Fibroblast of skin of right quadriceps (primary cell): Measurements from ENCODE around the gene CMYA5.
"Not testable (repeated sequence)": the region's sequence is repeated elsewhere in the genome, so short reads cannot be mapped to it uniquely, and the experiment has no call there.

ENCODE experiments used
- DNase-seq: peaks from one replicate; pipeline ENCODE4 v3.0.0-alpha.2; 2013

CMYA5 gene

DNA sequence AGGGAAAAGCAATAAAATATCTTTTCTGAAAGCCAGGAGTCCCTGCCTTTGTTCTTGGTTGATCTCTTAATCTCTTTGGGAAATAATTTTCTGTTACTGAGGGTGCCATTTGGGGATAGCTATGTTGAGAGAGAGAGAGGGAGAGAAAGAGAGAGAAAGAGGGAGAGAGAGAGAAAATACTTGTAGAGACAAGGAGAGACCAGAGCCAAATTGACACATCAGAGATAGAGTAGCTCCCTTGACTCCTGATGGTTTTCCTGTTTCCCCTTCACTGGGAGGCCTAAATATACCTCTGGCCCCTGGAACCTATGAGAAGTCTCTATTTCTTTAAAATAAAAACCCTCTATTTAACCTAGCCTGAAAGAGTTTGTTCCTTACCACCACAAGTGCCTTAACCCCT is 14.9 kb downstream of the CMYA5 start:
- DNase-seq, result no peak

DNA sequence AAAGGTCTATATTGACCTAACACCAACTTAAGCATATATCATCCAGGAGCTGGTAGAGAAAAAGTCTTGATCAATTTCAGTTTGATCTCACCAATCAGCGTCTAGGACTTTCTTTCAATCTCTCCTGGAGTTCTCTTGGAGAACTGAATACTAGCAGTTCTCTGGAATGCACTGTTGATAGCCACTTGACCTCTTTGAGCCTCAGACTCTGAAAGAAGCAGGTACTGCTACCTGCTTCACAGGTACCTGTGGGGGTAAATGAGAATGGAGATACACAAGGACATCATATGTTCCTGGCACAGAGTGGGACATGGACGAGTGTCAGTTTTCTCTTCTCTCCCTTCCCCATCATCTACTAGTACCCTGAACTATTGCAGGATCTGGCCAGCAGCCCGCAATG is 16.0 kb downstream of the CMYA5 start:
- DNase-seq, result no peak

DNA sequence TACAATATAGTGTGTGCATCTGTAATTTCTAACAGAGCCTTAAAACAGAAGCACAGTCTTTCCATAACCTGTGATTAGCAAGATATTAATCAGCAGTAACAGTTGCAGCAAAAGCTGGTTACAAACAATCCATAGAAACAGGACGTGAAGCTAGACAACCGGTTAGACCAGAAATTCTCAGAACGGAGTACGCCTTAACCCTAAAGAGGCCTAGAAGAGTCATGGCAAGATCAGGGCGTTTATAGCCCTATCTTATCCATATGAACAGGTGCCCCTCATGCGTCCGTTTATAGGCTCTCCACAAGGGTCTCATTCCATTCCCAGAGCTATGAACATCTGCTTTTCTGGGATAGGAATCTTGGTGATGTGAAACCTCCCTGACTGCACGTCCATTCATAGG is 16.7 kb downstream of the CMYA5 start:
- not testable (repeated sequence) for DNase-seq

DNA sequence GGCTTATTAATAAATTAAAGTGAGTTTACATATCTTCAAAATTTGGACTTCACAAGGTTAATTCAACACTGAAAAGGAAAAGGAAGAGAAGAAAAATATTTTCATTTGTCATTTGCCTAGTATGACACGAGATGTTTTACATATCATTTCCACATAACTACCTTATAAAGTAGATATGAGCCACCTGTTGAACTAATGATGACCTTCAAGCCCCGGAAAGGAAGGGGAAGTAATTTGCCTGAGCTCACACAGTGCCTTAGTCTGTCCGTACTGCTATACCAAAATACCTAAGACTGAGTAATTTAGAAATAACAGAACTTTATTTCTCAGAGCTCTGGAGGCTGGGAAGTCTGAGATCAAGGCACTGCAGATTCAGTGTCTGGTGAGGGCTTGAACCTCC is 17.9 kb downstream of the CMYA5 start:
- DNase-seq, result no peak

DNA sequence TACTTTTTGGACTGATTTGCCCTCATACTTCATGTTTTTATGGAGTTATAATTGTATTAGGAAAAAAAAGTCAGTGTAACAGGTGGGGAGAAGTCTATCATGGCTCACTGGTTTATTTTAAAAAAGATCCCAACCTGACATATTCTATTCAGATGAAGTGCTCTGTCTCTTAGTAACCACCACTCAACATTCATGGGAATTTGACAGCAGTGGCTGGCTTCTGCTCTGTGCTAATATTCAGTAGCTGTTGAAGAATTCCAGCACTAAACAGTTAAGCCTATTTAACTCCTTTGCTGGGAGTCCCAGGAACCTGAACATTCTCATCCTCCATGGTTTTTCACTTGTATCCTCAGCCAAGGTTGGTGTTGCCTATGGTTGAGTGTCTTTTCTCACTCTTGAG is 23.1 kb downstream of the CMYA5 start:
- no peak for DNase-seq

- no peak for DNase-seq
Measured at GRCh38 chr5:79713727-79714126, 24.1 kb downstream of the CMYA5 start.

GRCh38 chr5:79716839-79717238 is 27.2 kb downstream of the CMYA5 start:
- no peak for DNase-seq

DNA sequence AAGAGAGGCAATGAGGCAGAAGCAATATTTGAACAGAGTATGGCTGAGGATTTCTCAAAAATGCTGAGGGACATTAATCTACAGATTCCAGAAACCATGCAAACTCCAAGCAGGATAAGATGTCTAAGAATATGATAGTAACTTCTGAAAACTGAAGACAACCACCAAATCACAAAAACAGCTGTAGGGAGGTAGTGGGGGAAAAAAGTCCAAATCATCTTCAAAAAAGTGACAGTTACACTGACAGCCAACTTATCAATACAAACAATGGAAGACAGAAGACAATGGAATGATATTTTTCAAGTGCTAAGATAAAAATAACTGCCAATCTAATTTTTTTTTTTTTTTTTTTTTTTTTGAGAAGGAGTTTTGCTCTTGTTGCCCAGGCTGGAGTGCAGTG is 30.5 kb downstream of the CMYA5 start:
- no peak for DNase-seq

DNA sequence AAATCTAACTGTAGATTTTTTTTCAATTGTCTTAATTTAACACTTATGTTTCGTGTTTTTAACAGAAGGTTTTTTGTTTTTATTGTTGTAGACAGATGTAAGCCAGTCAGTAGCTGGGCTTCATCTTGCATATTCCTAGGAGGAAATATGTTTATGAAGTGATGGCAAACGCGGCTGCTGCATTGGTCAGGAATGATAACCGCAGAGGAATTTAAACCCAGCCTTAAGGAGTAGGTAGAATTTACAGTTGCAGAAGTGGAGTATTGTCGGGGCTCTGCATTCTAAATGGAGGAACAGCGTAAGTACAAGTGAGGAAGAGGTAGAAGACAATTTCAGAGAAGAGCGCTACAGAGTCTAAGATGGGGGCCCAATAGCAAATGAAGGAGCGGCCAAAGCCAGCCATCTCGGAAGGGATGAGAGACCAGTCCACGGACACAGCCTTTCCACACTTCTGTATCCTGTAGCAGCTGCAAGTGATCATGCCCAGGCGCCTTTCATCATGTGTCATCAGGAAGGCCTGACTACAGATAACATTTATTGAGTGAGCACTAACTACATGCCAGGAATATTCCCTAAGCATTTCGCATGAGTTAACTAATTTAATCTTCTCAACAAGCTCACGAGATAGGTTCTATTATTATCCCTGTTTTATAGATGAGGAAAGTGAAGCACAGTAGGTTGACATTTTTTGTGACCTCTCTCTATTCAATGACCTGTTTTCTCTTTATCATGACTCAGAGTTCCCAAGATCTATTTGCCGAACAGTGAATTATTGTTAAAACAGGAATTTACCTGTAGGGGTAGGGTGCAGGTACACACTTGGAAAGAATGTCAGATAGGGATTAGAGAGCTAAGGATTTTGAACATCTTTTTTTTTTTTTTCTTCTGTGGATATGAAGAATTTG is 38.1 kb downstream of the CMYA5 start:
- peak; percentile 50 for DNase-seq

- peak; percentile 15 for DNase-seq
Measured at GRCh38 chr5:79728396-79728795, 38.8 kb downstream of the CMYA5 start.

GRCh38 chr5:79729679-79730078 is 40.0 kb downstream of the CMYA5 start:
- DNase-seq, result no peak

DNA sequence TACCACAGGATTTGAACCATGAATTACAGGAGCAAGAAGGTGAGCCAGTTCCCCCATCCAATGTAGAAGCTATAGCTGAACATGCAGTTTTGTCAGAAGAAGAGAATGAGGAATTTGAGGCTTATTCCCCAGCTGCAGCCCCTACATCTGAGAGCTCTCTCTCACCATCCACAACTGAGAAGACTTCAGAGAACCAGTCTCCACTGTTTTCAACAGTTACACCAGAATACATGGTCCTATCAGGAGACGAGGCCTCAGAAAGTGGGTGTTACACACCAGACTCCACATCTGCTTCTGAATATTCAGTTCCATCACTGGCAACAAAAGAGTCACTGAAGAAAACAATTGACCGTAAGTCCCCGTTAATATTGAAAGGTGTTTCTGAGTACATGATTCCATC is 40.9 kb downstream of the CMYA5 start:
- no peak for DNase-seq

GRCh38 chr5:79731775-79732174 is 42.1 kb downstream of the CMYA5 start:
- DNase-seq, result no peak

DNA sequence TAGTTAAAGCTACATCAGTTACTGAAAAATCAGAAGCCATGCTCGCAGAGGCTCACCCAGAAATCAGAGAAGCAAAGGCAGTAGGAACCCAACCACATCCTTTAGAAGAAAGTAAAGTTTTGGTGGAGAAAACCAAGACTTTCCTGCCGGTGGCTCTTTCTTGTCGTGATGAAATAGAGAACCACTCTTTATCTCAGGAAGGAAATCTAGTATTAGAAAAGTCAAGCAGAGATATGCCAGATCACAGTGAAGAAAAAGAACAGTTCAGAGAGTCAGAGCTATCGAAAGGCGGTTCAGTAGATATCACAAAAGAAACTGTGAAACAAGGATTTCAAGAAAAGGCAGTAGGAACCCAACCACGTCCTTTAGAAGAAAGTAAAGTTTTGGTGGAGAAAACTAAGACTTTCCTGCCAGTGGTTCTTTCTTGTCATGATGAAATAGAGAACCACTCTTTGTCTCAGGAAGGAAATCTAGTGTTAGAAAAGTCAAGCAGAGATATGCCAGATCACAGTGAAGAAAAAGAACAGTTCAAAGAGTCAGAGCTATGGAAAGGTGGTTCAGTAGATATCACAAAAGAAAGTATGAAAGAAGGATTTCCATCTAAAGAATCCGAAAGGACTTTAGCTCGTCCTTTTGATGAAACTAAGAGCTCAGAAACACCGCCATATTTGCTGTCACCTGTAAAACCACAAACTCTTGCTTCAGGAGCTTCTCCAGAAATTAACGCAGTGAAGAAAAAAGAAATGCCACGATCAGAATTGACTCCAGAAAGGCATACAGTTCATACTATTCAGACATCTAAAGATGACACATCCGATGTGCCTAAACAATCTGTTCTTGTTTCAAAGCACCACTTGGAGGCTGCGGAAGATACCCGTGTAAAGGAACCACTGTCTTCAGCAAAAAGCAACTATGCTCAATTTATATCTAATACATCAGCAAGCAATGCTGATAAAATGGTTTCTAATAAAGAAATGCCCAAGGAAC is 47.2 kb downstream of the CMYA5 start:
- DNase-seq, result no peak

DNA sequence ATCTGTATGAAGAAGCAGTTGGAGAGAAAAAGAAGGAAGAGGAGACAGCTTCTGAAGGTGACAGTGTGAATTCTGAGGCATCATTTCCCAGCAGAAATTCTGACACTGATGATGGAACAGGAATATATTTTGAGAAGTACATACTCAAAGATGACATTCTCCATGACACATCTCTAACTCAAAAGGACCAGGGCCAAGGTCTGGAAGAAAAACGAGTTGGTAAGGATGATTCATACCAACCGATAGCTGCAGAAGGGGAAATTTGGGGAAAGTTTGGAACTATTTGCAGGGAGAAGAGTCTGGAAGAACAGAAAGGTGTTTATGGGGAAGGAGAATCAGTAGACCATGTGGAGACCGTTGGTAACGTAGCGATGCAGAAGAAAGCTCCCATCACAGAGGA is 48.7 kb downstream of the CMYA5 start:
- no peak for DNase-seq

DNA sequence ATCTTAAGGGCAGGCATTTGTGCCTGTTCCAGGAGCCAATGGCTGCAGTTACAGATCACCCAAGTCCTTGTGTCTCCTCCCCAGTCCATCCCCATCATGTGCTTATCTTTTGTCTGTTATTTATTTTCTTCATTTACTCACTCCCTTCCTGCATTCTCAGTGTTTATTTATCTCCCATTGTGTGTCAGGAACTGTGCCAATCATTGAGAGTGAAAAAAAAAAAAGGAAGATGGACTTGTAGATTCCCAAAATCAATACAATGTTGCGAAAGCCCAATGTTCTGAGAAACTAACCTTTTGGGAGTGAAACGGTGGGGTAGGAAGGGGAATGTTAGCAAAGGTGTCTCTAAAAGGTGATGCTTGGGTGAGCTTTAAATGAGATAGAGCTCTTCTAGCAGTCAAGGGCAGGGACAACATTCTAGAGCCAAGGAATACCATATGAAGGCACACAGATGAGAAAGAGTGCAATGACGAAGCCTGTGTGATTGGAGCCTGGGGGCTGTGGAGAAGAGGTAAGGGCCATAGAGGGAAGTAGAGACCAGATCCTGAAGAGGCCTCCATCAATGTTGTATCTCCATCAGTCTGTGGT is 53.0 kb downstream of the CMYA5 start:
- no peak for DNase-seq

DNA sequence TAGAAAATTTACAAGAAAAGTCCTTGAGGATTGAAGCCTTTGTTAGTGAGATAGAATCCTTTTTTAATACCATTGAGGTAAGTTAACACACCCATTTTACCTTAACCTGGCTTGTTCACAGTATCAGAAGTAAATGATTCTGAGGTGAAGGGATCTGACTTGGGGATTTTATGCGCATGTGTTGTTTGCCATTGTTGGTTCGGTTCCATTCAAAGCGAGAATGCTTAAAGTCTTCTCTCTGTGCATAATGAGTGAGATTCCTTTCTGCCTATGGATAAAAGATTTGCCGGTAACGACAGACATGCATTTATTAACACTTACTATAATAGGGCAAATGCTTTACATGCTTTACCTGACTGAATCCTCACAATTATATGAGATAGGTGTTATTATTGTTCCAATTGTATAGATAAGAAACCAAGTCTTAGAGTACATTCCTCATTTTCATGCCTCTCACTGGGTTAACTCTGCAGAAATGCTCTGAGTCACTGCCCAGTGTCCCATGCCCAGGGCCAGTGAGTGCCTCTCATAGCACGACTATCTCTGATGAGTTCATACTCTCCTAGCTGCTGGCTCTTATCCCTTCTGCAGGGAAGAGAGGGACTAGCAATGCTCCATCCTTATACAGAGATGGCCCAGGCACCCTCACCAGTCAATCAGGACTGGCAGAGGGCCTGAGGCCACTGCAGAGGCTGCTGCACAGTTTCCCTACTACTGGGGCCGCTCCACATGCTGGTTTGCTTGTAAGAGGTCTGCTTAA is 54.4 kb downstream of the CMYA5 start:
- DNase-seq, result peak; percentile 2

GRCh38 chr5:79745255-79745654 is 55.6 kb downstream of the CMYA5 start:
- DNase-seq, result no peak

DNA sequence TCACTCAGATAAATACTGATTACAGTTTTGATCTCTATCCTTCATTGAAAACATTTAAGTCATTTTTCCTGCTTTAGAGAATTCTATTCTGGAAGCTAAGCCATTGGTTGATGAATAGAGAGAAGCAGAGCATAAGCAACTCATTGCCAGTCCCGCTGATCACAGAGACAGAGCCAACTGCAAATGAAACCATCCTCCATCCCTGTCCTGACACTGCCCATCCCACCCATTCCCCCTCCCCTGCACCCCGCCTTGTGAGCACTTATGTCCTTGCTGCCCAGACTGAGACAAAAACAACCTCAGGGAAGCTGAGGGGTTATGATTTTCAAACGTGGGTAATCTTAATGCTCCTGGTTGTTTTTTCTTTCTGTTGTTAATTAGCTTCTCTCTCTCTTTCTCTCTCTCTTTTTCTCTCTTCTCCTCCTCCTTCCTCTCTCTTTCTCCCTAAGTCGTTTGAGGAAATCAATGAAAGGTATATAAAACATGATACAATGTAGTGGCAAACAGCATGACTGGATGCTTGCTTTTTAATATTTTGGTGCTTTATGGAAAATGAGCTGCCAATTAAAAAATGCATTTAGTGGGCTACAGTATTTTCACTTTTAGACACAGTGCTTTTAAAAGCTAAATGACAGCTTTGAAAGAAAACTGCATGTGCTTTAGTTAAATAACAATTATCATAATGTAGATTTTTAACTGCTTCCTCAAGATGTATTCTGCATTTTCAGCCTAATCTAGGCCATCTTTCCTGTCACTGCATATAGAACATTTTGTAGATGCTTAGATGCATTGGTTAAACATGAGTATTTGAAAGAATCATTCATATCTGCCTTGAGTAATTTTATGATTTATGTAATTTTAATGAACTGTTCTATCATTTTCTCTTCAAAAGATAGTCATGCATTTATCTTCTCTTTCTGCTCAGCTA is 57.3 kb downstream of the CMYA5 start:
- no peak for DNase-seq

DNA sequence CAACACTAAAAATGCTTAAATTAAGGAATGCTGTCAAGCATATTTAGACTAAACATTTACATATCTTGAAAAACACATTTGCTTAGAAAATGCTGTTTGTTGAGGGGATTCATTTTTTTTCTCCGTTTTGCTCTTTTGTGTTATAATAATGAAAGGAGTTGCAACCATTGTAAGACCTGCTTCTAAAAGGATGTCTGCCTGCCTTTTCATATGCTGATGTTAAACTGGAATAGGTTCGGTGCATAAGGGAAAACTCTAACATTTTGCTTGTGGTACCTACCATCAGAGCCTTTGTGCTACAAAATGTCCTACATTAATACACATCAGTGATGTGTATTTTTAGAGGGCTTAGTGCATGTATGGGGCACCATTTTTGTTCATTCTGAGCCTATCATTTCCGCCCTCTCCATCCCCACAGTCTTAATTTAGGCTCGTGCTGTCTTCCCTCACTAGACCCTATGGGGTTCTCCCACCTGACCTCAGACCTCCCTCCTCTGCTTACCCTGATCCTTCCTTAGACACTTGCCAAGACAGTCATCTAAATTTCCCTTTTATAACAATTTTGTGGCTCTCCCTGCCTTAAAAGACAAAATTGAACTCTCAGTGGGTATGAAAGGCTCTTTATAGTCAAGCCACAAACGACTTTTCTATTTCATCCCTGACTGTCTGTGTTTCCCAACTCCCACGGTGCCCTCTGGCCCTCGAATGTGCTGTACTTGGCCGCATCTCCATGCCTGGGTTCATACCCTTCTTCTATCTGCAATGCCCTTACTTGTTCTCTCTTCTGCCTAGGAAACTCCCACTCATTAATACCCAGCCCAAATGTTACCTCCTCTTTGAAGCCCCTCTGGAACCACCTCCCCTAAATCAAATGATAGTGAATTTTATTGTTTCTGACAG is 61.2 kb downstream of the CMYA5 start:
- no peak for DNase-seq
